Stimulated activated CD8-positive, alpha-beta memory T cell treated with anti-CD3 and anti-CD28 coated beads, Interleukin-15, amount 100 ng/mL, for 4 hours (primary cell): ENCODE measurements around the gene PFDN6.

Experiments used
- DNase-seq, 2 donors: peaks; one replicate each; pipeline ENCODE4 v3.0.0-alpha.2; 2020; ENCODE audit warnings: low read depth in 2 of 2

Gene PFDN6

DNA sequence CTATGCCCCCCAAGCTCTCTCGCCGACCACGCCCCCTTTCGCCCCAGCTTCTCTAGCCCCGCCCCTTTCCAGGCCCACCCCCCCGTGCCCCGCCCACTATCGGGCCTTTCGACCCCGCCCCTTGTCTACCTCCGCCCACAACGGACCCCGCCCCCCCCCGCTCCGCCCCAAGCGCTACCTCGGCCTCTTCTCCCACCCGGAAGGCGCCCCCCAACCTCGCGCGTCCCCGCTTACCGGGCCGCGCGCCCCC lies 27.9 kb downstream of the PFDN6 start:
- DNase-seq: no peak

DNA sequence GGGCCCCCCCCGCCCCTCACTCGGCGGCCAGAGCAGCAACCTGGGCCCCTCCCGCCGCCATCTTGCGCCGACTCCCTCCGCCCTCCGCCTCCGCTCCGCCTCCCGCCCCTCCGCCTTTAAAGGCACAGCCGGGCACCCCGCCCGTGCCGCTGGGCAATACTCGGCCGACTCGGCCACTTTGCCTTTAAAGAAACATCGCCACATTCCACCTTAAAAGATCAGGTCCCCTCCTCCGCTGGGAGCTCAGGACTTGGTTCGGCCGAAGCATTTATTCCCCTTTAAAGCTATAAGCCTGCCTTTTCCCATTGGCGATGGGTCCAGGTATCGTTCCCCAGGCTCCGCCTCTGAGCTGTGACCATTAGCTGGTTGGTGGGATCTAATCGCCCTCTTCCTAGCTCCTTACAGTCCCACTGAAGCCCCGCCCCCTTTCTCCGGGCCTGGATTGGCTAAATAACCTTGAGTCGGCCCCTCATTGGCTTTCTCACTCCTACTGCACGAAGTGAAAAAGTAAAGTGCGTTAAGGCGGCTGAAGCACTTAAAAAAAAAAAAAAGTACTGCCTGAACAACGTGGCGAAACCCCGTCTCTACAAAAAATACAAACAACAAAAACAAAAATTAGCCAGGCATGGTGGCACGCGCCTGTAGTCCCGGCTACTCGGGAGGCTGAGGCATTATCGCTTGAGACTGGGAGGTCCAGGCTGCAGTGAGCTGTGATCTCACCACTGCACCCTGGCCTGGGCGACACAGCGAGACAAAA lies 28.4 kb downstream of the PFDN6 start, which contains the start of gene ZBTB22:
Gene ZBTB22 (minus strand): TSS at position 76 of the 757 bp plus-strand sequence. CDS start 828 bp downstream, outside the sequence.
- DNase-seq: peak; percentile 88 to 91

DNA sequence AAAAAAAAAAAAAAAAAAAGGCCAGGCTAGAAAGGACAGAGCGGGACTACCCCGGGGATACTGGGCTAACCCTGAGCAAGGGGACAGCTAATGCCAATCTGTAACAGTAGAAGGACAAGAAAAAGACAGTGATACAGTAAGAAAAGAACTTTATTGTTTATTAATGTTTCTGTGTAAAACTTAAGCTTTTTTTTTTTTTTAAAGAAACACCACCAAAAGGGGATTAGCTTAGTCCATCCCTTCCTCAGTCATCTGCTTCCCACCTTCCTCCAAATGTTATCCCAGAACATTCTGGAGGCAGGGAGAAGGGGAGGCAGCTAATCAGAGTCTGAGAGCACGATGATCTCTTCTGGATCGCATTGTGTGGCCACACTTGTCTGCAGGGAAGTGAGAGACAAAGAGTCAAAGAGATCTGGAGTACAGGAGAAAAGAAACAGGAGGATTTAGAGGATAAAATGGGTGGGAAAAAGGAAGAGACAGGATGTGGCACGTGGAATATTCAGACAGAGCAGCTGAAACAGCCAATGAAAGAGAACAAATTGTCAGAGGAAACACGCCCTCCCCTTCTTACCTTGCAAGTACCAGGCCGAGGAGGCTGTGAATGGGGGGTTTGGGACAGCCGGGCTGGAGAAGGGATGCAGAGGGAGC lies 29.1 kb downstream of the PFDN6 start:
- DNase-seq: no peak

DNA sequence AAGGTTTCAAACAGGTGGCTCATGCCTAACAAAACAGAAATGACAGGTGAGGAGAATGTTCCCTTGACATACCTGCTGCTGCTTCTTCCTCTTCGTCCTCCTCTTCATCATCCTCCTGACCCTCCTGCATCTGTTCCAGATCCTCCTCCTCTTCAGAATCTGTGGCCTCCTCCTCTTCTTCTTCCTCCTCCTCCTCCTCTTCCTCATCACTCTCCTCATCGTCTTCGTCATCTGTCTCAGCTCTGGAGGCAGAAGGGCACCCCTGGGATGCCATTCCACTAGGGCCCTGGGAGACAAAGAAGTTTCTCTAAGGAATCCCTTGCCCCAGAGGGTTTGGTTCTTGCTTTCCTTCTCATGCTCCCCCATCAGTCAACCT lies 30.5 kb downstream of the PFDN6 start:
- DNase-seq: no peak

DNA sequence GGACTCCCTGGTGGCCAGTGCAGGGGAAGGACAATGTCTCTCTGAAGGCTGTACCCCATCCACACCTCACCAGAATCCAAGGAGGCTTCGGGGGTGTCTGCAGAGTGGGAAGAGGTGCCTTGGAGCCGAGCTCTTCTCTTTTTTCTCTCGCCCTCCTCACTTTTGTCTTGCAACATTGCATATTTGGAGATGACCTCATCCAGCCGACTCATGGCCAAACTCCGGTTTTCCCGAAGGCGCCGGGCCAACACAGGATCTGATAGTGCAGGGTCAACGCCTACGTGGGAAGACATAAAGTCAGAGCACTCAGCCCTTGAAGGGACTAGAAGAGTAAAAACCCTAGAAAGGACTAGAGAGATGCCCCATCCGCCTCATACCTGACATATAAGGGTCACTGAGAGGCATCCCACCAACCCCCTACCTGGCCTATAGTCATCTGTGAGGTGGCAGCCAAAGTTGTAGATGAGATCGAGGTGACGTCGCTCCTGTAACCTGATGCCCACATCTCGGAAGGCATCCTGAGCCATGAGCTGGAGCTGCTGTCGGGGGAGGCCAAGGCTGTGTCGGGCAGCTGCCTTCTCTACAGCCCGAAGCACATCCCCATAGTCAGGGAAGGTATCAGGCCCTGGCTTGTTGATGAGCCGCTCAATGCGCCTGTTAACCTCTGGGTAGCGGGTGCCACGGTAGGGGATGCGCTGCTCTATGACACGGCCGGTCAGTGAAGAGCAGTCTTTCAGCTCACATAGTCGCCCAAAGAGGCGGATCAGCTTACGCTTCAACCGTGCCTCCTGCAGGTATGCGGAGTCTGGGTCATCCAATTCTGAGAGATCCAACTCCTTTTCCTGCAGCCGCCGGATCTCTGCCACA lies 31.1 kb downstream of the PFDN6 start:
- DNase-seq: no peak

DNA sequence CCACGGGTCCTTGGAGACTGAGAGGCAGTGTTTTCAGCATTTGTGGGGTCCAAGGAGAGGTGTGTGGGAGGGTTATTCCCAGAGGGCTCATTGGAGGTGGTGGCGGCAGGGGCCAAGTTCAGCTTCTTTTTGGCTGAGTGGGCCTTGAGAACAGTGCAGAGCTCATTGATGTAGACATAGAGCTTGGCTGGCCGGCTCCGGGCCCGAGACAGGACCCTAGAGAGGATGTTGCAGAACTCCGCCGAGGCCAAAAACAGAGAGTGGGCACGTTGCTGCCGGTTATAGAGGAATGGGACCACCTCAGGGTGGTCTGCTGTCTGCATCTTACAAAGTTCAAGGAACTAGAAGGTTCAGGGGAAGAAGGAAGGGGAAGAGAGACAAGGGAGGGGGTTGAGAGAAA lies 31.8 kb downstream of the PFDN6 start:
- no peak for DNase-seq

DNA sequence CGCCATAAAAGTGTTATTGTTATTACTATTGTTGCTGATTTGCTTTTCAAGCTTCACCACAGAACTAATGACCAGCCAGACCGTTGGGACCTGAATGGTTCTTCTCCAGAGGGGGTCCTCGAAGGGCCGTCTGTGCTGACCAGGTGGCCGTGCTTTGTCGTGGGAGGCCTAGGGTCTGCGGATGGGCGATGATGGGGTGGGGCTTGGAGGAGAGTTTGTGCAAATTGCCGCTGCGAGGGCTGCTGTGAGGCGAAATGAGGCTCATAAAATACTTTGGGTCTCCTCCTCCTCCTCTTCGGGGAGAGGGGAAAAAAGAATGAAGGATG lies 34.2 kb downstream of the PFDN6 start:
- DNase-seq: no peak

DNA sequence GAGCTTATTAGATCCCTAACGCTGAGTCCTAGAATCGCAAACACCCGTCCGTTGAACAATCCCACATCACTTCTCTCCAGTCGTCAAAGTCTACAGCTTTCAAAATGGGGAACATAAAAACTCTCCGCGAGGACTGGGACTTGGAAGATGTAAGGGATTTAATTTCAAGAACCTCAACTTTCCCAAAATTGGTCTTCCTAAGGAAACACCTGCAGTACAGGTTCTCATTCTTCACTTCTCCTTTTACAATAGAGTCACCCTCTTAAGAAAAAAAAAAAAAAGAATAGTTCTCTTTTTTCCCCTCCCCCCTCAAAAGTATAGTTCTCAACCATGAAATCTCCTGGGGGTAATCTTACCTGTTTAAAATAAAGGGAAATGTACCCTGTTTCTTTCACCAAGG lies 34.7 kb downstream of the PFDN6 start:
- DNase-seq: no peak

DNA sequence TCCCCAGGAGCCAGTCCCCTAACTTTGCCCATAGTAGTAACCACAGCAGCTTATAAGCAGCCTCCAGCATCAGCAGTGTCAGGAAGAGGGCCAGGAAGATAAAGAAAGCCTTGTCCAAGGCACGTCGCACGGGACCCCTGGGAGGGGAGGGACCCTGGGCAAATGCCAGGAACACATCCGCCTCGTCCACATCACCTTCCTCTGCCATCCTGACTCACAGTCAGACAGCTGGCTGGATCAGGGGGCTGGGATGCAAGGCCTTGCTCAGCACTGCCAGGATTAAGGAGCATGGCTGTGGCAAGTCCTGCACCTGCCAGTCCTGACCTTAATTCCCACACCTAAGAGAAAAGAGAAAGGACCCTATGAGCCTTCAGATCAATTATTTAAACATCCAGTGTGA lies 39.7 kb downstream of the PFDN6 start:
- no peak for DNase-seq

DNA sequence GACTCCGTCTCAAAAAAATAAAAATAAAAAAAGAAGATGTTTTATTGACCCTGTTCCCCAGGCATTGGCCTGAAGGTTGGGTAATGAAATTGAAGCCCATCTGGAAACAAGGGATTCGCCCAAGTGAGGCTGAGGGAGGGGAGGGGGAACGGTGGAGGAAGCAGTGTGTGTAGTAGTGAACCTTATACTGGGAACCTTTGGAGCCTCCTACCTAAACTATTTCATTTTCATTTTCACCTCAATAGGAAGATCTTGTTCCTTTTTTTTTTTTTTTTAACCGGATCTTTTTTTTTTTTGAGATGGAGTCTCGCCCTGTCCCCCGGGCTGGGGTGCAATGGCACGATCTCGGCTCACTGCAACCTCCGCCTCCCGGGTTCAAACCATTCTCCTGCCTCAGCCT lies 41.3 kb downstream of the PFDN6 start:
- no peak for DNase-seq

DNA sequence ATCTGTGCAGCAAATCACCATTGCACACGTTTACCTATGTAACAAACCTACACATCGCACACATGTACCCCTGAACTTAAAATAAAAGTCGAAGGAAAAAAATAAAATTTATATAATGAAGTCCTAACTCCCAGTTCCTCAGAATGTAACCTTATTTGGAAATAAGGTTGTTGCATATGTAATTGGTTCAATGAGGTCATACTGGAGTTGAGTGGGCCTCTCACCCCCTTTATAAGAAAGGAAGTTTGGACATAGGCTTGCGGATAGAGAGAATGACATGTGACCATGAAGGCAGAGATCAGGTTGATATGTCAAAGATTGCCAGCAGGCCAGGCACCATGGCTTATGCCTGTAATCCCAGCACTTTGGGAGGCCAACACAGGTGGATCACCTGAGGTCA lies 44.3 kb downstream of the PFDN6 start:
- DNase-seq: no peak

DNA sequence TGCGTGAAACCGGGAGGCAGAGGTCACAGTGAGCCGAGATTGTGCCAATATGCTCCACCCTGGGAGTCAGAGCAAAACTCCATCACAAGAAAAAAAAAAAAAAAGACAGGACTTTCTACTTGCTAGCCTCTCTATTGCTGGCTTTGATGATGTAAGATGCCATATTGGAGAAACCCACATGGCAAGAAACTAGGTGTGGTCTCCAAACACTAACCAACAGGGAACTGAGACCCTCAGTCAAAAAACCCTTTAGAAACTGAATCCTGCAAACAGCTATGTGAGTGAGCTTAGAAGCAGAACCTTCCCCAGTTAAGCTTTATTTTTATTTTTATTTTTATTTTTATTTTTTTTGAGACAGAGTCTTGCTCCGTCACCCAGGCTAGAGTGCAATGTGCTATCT lies 46.5 kb downstream of the PFDN6 start:
- DNase-seq: no peak

DNA sequence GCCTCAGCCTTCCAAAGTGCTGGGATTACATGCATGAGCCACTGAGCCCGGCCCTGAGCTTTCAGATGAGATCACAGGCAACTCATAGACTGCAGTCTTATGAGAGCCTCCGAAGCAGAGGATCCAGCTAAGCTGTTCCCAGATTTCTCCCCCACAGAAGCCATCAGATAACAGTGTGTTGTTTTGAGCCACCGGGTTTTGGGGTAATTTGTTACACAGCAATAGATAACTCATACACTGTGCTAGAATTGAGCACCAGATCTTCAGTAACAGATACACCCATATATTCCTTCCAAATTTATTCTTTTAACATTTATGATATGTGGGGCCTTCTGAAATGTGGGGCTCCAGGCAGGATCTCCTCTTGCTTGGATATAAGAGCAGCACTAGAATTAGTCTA lies 47.1 kb downstream of the PFDN6 start:
- no peak for DNase-seq

DNA sequence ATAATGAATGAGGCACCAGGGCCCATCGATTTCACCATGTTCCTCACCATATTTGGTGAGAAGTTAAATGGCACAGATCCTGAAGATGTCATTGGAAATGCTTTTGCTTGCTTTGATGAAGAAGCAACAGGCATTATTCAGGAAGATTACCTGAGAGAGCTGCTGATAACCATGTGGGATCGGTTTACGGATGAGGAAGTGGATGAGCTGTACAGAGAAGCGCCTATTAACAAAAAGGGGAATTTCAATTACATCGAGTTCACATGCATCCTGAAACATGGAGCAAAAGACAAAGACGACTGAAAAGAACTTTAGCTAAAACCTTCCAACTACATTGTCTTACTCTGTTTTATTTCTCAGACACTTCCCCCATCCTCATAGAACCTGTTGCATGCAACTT lies 49.8 kb downstream of the PFDN6 start:
- no peak for DNase-seq
